Motor neuron (in vitro differentiated cells): Measurements from ENCODE around the gene HOXC6. TPM values are rescaled to one million over a fixed set of nuclear protein-coding genes. Genes with fewer than 3 reads are reported as not detected.
A peak's percentile ranks its signal among the peaks of the same experiment; 100 is the strongest.

ENCODE experiments used
- ATAC-seq, 8 experiments: fragments of 200-7000 bp; cut with Tn5 transposase; replicated peaks in 6 of 8; 2 replicates each; pipeline ENCODE4 v1.8.0; 2021; ENCODE audit warnings: mild to moderate bottlenecking in 8 of 8, moderate library complexity in 8 of 8
- H3K27ac ChIP-seq, 2 donors: fragments of 250-450 bp; sonication (Bioruptor Pico); 2 replicates each; pipeline ENCODE4 v1.9.0; 2021; ENCODE audit warnings: antibody characterized with exemption in 2 of 2, mild to moderate bottlenecking in 2 of 2, moderate library complexity in 1 of 2
- H3K4me1 ChIP-seq, 2 donors: fragments of 250-450 bp; sonication (Bioruptor Pico); replicated peaks in 1 of 2; 2 replicates each; pipeline ENCODE4 v1.6.1; 2021; ENCODE audit warnings: antibody characterized with exemption in 2 of 2, mild to moderate bottlenecking in 2 of 2, moderate library complexity in 1 of 2
- H3K4me3 ChIP-seq, 5 donors: fragments of 250-450 bp; sonication (Bioruptor Pico); 2 replicates each; pipeline ENCODE4 v1.9.0; 2021; ENCODE audit warnings: antibody characterized with exemption in 5 of 5, mild to moderate bottlenecking in 5 of 5, moderate library complexity in 4 of 5
- WGBS, 10 experiments: fragments of 450-650 bp; shearing (Covaris generic); methylation state at CpG; one replicate each; pipeline ENCODE4 v1.0.0; 2022; 5-methylcytosine and 5-hydroxymethylcytosine counted together
- in situ Hi-C, 9 experiments: fragments of 400-800 bp; cut with MboI; loops; one replicate each; pipeline ENCODE4 v1.15.0; 2021; ENCODE audit warnings: low sequenced_read_pairs in 9 of 9, low pct_unique_long_range_greater_than_20kb in 2 of 9; ENCODE audit not compliant: unreplicated experiment in 9 of 9
- total RNA-seq, 8 experiments: library from RNA; unstranded; fragments of 300-600 nt; gene quantifications; 2 replicates each; pipeline versions ENCODE4 v1.2.3 to v1.2.4, GENCODE V29; 2022

The HOXC6 gene
- total RNA-seq, 8 experiments from 2014 or later: 6.1 to 59.7 (median 22.2) TPM

GRCh38 chr12:54001283-54002187 is 26.7 kb upstream of the HOXC6 start:
- no peak for ATAC-seq
- no peak overlapping the region for H3K27ac ChIP-seq
- H3K4me3 ChIP-seq: peak overlapping the region in 2 of 5 donors; percentile 41 to 47
- 0 to 78% methylated on average over 1 to 2 of the region's 8 CpGs; no CpG with 5 or more reads in 8 of the 10 experiments for WGBS, 10 experiments
- peaks cover 5 to 9% of the 10 kb centered on the region in 2 donors for H3K4me1 ChIP-seq
- in situ Hi-C loops: loop anchor here in 4 of 9 experiments (10.0 to 25.0 kb wide), 3 partner anchors 203 to 386 kb away; partner anchors contain the start of genes GPR84 (in 2 of the 4) and ZNF385A (in 1 of the 4)

DNA sequence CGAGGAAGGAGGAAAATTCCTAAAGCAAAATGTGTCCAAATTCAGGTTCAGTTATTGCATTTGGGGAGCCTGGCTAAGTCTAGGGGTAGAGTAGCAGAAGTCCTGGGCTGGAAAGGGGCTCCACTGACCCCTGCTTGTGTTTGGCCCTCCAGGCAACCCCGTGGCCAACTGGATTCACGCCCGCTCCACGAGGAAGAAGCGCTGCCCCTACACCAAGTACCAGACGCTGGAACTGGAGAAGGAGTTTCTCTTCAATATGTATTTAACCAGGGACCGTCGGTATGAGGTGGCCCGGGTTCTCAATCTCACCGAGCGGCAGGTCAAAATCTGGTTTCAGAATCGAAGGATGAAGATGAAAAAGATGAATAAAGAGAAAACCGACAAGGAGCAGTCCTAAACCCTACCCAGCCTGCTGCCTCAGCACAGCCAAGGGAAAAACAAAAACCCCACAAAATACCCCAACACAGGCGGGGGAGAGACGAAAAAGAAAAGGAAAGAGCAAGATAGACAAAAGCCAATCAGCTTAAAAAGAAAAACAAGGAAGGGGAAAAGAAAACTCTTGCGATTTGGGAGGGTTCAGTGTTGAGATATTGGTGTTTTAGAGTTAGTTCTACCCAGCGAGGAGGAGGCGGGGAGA is 25.8 kb upstream of the HOXC6 start:
- peaks cover 7 to 9% of the 10 kb centered on the region in 2 donors for H3K4me1 ChIP-seq
- no peak overlapping the region for H3K27ac ChIP-seq
- 8 to 93% (median 27%) methylated on average over 2 to 16 of the region's 19 CpGs; no CpG with 5 or more reads in 1 of the 10 experiments for WGBS, 10 experiments
- in situ Hi-C loops: loop anchor here in 4 of 9 experiments (10.0 to 25.0 kb wide), 3 partner anchors 202 to 385 kb away; partner anchors contain the start of genes GPR84 (in 2 of the 4) and ZNF385A (in 1 of the 4)
- no peak overlapping the region for H3K4me3 ChIP-seq
- ATAC-seq: no peak

- no peak overlapping the region for H3K27ac ChIP-seq
- H3K4me3 ChIP-seq: no peak overlapping the region
- H3K4me1 ChIP-seq: peaks cover 7 to 9% of the 10 kb centered on the region in 2 donors
- no peak for ATAC-seq
- in situ Hi-C loops: loop anchor here in 4 of 9 experiments (10.0 to 25.0 kb wide), 3 partner anchors 202 to 384 kb away; partner anchors contain the start of genes GPR84 (in 2 of the 4) and ZNF385A (in 1 of the 4)
- 15 to 100% (median 46%) methylated on average over 3 to 12 of the region's 19 CpGs for WGBS, 10 experiments
Measured at GRCh38 chr12:54002915-54003389, 25.3 kb upstream of the HOXC6 start.

- Histone ChIP-seq H3K27ac (no peak overlapping the region), H3K4me3 (no peak overlapping the region), H3K4me1 (peaks cover 7 to 9% of the 10 kb centered on the region in 2 donors)
- in situ Hi-C loops: loop anchor here in 4 of 9 experiments (10.0 to 25.0 kb wide), 3 partner anchors 201 to 384 kb away; partner anchors contain the start of genes GPR84 (in 2 of the 4) and ZNF385A (in 1 of the 4)
- ATAC-seq: no peak
- WGBS, 10 experiments: 26 to 90% (median 58%) methylated on average over 1 to 3 of the region's 3 CpGs
Measured at GRCh38 chr12:54003625-54004024, 24.6 kb upstream of the HOXC6 start.

GRCh38 chr12:54004063-54004840 is 24.0 kb upstream of the HOXC6 start:
- Histone ChIP-seq H3K27ac (no peak overlapping the region), H3K4me1 (peaks cover 7 to 13% of the 10 kb centered on the region in 2 donors), H3K4me3 (no peak overlapping the region)
- ATAC-seq: no peak
- in situ Hi-C loops: loop anchor here in 4 of 9 experiments (10.0 to 25.0 kb wide), 3 partner anchors 201 to 383 kb away; partner anchors contain the start of genes GPR84 (in 2 of the 4) and ZNF385A (in 1 of the 4)
- 20 to 67% (median 47%) methylated on average over 1 to 16 of the region's 20 CpGs; no CpG with 5 or more reads in 1 of the 10 experiments for WGBS, 10 experiments

GRCh38 chr12:54004841-54005530 is 23.3 kb upstream of the HOXC6 start:
- Histone ChIP-seq H3K4me1 (peaks cover 10 to 17% of the 10 kb centered on the region in 2 donors), H3K4me3 (no peak overlapping the region), H3K27ac (no peak overlapping the region)
- WGBS, 10 experiments: 3 to 67% (median 40%) methylated on average over 3 to 9 of the region's 31 CpGs; no CpG with 5 or more reads in 3 of the 10 experiments
- ATAC-seq: peak in 2 of 8 experiments; percentile 4 to 7
- in situ Hi-C loops: loop anchor here in 4 of 9 experiments (10.0 to 25.0 kb wide), 3 partner anchors 200 to 382 kb away; partner anchors contain the start of genes GPR84 (in 2 of the 4) and ZNF385A (in 1 of the 4)

- H3K27ac ChIP-seq: no peak overlapping the region
Measured at GRCh38 chr12:54005531-54005852, 22.7 kb upstream of the HOXC6 start.

DNA sequence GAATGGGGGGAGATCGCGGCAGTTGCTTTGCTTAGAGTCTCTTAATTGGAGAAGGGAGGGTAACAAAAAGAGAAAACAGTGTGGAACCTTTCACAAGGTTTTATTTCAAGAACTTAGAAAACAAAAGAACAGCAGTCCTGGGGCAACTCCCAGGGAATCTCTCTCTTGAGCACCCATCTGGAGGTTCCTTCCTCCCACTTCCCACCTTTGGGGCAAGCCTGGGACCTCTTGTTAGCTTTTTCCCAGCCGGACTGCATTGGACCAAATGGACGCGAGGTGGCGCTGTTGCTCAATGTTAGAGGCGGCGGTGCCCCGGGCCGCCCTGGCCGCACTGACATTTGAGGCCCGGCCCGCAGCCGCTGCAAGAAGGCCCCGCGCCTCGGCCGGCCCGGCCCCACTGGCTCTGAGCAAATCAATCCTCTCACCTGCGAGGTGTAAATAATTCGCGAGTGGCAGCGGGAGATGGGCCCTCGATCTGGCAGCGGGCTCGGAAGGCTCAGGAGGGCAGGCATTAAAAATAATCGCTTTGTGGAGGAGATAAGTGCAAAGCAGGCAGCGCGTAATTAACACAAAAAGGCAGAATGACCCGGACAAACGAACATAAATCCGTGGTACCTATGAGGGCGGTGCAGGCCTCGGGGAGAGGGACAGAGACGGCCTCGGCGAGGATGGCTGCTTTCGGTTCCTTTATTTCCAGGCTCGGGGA is 22.2 kb upstream of the HOXC6 start:
- peak overlapping the region in 2 of 5 donors; percentile 5 to 19 for H3K4me3 ChIP-seq
- peaks cover 10 to 13% of the 10 kb centered on the region in 2 donors for H3K4me1 ChIP-seq
- no peak overlapping the region for H3K27ac ChIP-seq
- in situ Hi-C loops: loop anchor here in 4 of 9 experiments (10.0 to 25.0 kb wide), 3 partner anchors 199 to 381 kb away; partner anchors contain the start of genes GPR84 (in 2 of the 4) and ZNF385A (in 1 of the 4)
- ATAC-seq: peak; percentile 57 to 87 (median 74)
- WGBS, 10 experiments: 2 to 53% (median 12%) methylated on average over 3 to 25 of the region's 39 CpGs; no CpG with 5 or more reads in 2 of the 10 experiments

More at GRCh38 chr12:54005531-54005852, 22.7 kb upstream of the HOXC6 start:
- in situ Hi-C loops: loop anchor here in 4 of 9 experiments (10.0 to 25.0 kb wide), 3 partner anchors 199 to 382 kb away; partner anchors contain the start of genes GPR84 (in 2 of the 4) and ZNF385A (in 1 of the 4)
- WGBS, 10 experiments: 0 to 52% (median 6%) methylated on average over 1 to 16 of the region's 26 CpGs; no CpG with 5 or more reads in 1 of the 10 experiments
- no peak overlapping the region for H3K4me3 ChIP-seq
- peak in 2 of 8 experiments; percentile 4 to 6 for ATAC-seq
- H3K4me1 ChIP-seq: peaks cover 10 to 16% of the 10 kb centered on the region in 2 donors

GRCh38 chr12:54006559-54007220 is 21.6 kb upstream of the HOXC6 start:
- H3K4me3 ChIP-seq: no peak overlapping the region

GRCh38 chr12:54007538-54008259 is 20.5 kb upstream of the HOXC6 start:
- WGBS, 10 experiments: 40 to 100% (median 58%) methylated on average over 1 to 2 of the region's 2 CpGs; no CpG with 5 or more reads in 6 of the 10 experiments
- H3K4me3 ChIP-seq: no peak overlapping the region
- peak in 1 of 8 experiments; percentile 4 for ATAC-seq
- in situ Hi-C loops: loop anchor here in 4 of 9 experiments (10.0 to 25.0 kb wide), 3 partner anchors 197 to 380 kb away; partner anchors contain the start of genes GPR84 (in 2 of the 4) and ZNF385A (in 1 of the 4)
- H3K4me1 ChIP-seq: peaks cover 10 to 13% of the 10 kb centered on the region in 2 donors
- H3K27ac ChIP-seq: no peak overlapping the region

More at GRCh38 chr12:54006559-54007220, 21.6 kb upstream of the HOXC6 start:
- Histone ChIP-seq H3K4me1 (peaks cover 10 to 13% of the 10 kb centered on the region in 2 donors), H3K27ac (no peak overlapping the region)
- ATAC-seq: no peak
- 10 to 100% (median 26%) methylated on average over 1 to 8 of the region's 22 CpGs; no CpG with 5 or more reads in 4 of the 10 experiments for WGBS, 10 experiments
- in situ Hi-C loops: loop anchor here in 4 of 9 experiments (10.0 to 25.0 kb wide), 3 partner anchors 198 to 381 kb away; partner anchors contain the start of genes GPR84 (in 2 of the 4) and ZNF385A (in 1 of the 4)
